ENCODE measurements around the gene GDPD4.

GDPD4 gene

GRCh38 chr11:77301510-77301909 lies at the start of gene GDPD4:
Gene GDPD4 (minus strand): TSS chr11:77301686. CDS start chr11:77285137, 16,549 bp downstream.
- no peak for DNase-seq (ENCODE audit: low read depth in 2 of 2)

GRCh38 chr11:77347948-77348347 lies 46.5 kb upstream of the GDPD4 start:
- no peak for DNase-seq (ENCODE audit: low read depth in 2 of 2)

- no peak for DNase-seq (ENCODE audit: low read depth in 2 of 2)
Observed at GRCh38 chr11:77346906-77347603, 45.6 kb upstream of the GDPD4 start.

- no peak for DNase-seq (ENCODE audit: low read depth in 2 of 2)
Observed at GRCh38 chr11:77345621-77346020, 44.1 kb upstream of the GDPD4 start.

- DNase-seq (ENCODE audit: low read depth in 2 of 2), result no peak
Observed at GRCh38 chr11:77340501-77340900, 39.0 kb upstream of the GDPD4 start.

GRCh38 chr11:77332259-77332658 lies 30.8 kb upstream of the GDPD4 start:
- no peak for DNase-seq (ENCODE audit: low read depth in 2 of 2)

- DNase-seq (ENCODE audit: low read depth in 2 of 2), result no peak
Observed at GRCh38 chr11:77325159-77325558, 23.7 kb upstream of the GDPD4 start.

- no peak for DNase-seq (ENCODE audit: low read depth in 2 of 2)
Observed at GRCh38 chr11:77324508-77324907, 23.0 kb upstream of the GDPD4 start.

GRCh38 chr11:77322926-77323590 lies 21.6 kb upstream of the GDPD4 start:
- no peak for DNase-seq (ENCODE audit: low read depth in 2 of 2)

GRCh38 chr11:77322506-77322905 lies 21.0 kb upstream of the GDPD4 start:
- no peak for DNase-seq (ENCODE audit: low read depth in 2 of 2)

GRCh38 chr11:77320351-77320750 lies 18.9 kb upstream of the GDPD4 start:
- DNase-seq (ENCODE audit: low read depth in 2 of 2), result no peak

GRCh38 chr11:77318600-77318999 lies 17.1 kb upstream of the GDPD4 start:
- DNase-seq (ENCODE audit: low read depth in 2 of 2), result no peak

- DNase-seq (ENCODE audit: low read depth in 2 of 2), result no peak
Observed at GRCh38 chr11:77316733-77317342, 15.4 kb upstream of the GDPD4 start.

GRCh38 chr11:77312107-77312506 lies 10.6 kb upstream of the GDPD4 start:
- DNase-seq (ENCODE audit: low read depth in 2 of 2), result no peak

GRCh38 chr11:77311701-77312100 lies 10.2 kb upstream of the GDPD4 start:
- DNase-seq (ENCODE audit: low read depth in 2 of 2), result no peak

GRCh38 chr11:77310721-77311120 lies 9.2 kb upstream of the GDPD4 start:
- no peak for DNase-seq (ENCODE audit: low read depth in 2 of 2)

GRCh38 chr11:77309401-77310085 lies 8.1 kb upstream of the GDPD4 start:
- no peak for DNase-seq (ENCODE audit: low read depth in 2 of 2)

GRCh38 chr11:77308838-77309237 lies 7.4 kb upstream of the GDPD4 start:
- DNase-seq (ENCODE audit: low read depth in 2 of 2), result no peak

- DNase-seq (ENCODE audit: low read depth in 2 of 2), result no peak
Observed at GRCh38 chr11:77303328-77303727, 1.8 kb upstream of the GDPD4 start.

- no peak for DNase-seq (ENCODE audit: low read depth in 2 of 2)
Observed at GRCh38 chr11:77302752-77303151, 1.3 kb upstream of the GDPD4 start.

- DNase-seq (ENCODE audit: low read depth in 2 of 2), result no peak
Observed at GRCh38 chr11:77300695-77301094, 791 bp downstream of the GDPD4 start.

- peak in 1 of 2 donors; percentile 2 for DNase-seq (ENCODE audit: low read depth in 2 of 2)
Observed at GRCh38 chr11:77300028-77300427, 1.5 kb downstream of the GDPD4 start.

All from stimulated activated CD4-positive, alpha-beta T cell treated with anti-CD3 and anti-CD28 coated beads, Interleukin-4, amount 100 ng/mL, for 48 hours (primary cell).